Measurements from ENCODE around the gene MEN1.

Gene MEN1

GRCh38 chr11:64810271-64810890, at the start of gene MEN1:
MEN1 (minus strand) TSS chr11:64810551; CDS start chr11:64810109, 442 bp downstream.
- DNase-seq (ENCODE audit: extremely low read depth in 1 of 2, low read depth in 1 of 2): peak; percentile 75 to 83

GRCh38 chr11:64859542-64860414, 49.4 kb upstream of the MEN1 start:
- peak in 1 of 2 donors; percentile 71 for DNase-seq (ENCODE audit: extremely low read depth in 1 of 2, low read depth in 1 of 2)

- peak in 1 of 2 donors; percentile 64 for DNase-seq (ENCODE audit: extremely low read depth in 1 of 2, low read depth in 1 of 2)
Measured at GRCh38 chr11:64858467-64859263, 48.3 kb upstream of the MEN1 start.

GRCh38 chr11:64857485-64857884, 47.1 kb upstream of the MEN1 start:
- DNase-seq (ENCODE audit: extremely low read depth in 1 of 2, low read depth in 1 of 2): no peak

GRCh38 chr11:64856382-64857227, 46.3 kb upstream of the MEN1 start:
- DNase-seq (ENCODE audit: extremely low read depth in 1 of 2, low read depth in 1 of 2): peak; percentile 66 to 82

GRCh38 chr11:64855596-64856304, 45.4 kb upstream of the MEN1 start:
- DNase-seq (ENCODE audit: extremely low read depth in 1 of 2, low read depth in 1 of 2): no peak

GRCh38 chr11:64854534-64855502, 44.5 kb upstream of the MEN1 start:
- DNase-seq (ENCODE audit: extremely low read depth in 1 of 2, low read depth in 1 of 2): peak in 1 of 2 donors; percentile 50

GRCh38 chr11:64854157-64854533, 43.8 kb upstream of the MEN1 start:
- no peak for DNase-seq (ENCODE audit: extremely low read depth in 1 of 2, low read depth in 1 of 2)

GRCh38 chr11:64853709-64854108, 43.4 kb upstream of the MEN1 start:
- no peak for DNase-seq (ENCODE audit: extremely low read depth in 1 of 2, low read depth in 1 of 2)

GRCh38 chr11:64852804-64853509, 42.6 kb upstream of the MEN1 start:
- DNase-seq (ENCODE audit: extremely low read depth in 1 of 2, low read depth in 1 of 2): no peak

GRCh38 chr11:64851831-64852351, 41.5 kb upstream of the MEN1 start:
- DNase-seq (ENCODE audit: extremely low read depth in 1 of 2, low read depth in 1 of 2): no peak

- peak; percentile 59 to 60 for DNase-seq (ENCODE audit: extremely low read depth in 1 of 2, low read depth in 1 of 2)
Measured at GRCh38 chr11:64850979-64851567, 40.7 kb upstream of the MEN1 start.

- DNase-seq (ENCODE audit: extremely low read depth in 1 of 2, low read depth in 1 of 2): no peak
Measured at GRCh38 chr11:64849598-64850356, 39.4 kb upstream of the MEN1 start.

- DNase-seq (ENCODE audit: extremely low read depth in 1 of 2, low read depth in 1 of 2): no peak
Measured at GRCh38 chr11:64848826-64849597, 38.7 kb upstream of the MEN1 start.

- no peak for DNase-seq (ENCODE audit: extremely low read depth in 1 of 2, low read depth in 1 of 2)
Measured at GRCh38 chr11:64848214-64848825, 38.0 kb upstream of the MEN1 start.

Data from stimulated activated CD8-positive, alpha-beta memory T cell treated with anti-CD3 and anti-CD28 coated beads, Interleukin-7, amount 100 ng/mL, for 48 hours (primary cell).